PC-3 (cell line): Measurements from ENCODE around the gene PIK3IP1.

Source experiments
- CTCF ChIP-seq: fragments of 300-600 bp; sonication (generic); conservative IDR thresholded peaks from 2 replicates; pipeline ENCODE4 v1.5.1; 2017; ENCODE audit warnings: antibody characterized with exemption, low read depth, mild to moderate bottlenecking, low read length
- EZH2 ChIP-seq: fragments of 300-600 bp; sonication (generic); IDR thresholded peaks from one replicate; pipeline ENCODE4 v1.6.1; 2017; ENCODE audit warnings: antibody characterized with exemption, mild to moderate bottlenecking, low read length; ENCODE audit not compliant: unreplicated experiment
- EZH2phosphoT487 ChIP-seq: fragments of 300-600 bp; sonication (generic); IDR thresholded peaks from 2 replicates; pipeline ENCODE4 v1.6.1; 2018; ENCODE audit warnings: mild to moderate bottlenecking, antibody characterized with exemption, low read length, borderline replicate concordance

DNA sequence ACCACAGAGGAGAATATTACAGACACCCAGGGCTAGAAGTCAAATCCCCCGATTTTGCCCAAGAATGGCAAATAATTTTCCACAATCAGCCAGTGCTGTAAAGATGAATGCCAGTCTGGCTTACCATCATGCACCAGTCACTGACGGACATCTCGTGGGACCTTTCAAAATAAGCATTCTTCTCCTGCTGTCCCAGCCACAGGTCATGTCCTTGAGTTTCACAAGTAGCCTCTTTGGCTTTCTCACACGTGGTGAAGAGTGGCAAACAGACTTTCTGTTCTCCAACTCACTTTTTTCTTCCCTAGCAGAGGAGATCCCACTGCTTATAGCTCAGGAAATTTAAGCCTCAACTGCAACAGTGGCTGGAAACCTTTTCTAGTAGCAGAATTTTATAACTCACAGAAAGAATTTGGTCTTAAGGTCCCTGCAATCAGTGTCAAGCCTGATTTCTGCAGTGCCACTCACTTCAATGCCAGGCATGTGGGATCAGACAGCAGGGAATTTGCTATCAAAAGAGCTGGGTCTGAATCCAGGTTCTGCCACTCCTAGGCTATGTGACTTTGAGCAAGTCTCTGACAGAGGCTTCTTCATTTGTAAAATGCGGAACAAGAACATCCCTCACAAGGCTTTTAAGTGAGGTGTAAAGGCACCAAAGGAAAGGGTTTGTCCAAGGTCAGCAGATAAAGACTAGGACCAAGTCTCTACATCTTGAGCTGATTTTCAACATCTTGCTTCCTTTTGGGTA is 3.6 kb downstream of the PIK3IP1 start:
- no peak for TF ChIP-seq EZH2phosphoT487
- TF ChIP-seq CTCF = no peak
- TF ChIP-seq EZH2 = no peak
